Amniotic epithelial cell (primary cell): ENCODE data around the gene C1QTNF8.
A peak's percentile ranks its signal among the peaks of the same experiment; 100 is the strongest.
"Not testable (repeated sequence)": the region's sequence is repeated elsewhere in the genome, so short reads cannot be mapped to it uniquely, and the experiment has no call there.

ENCODE experiments used
- DNase-seq: peaks from one replicate; pipeline ENCODE4 v3.0.0-alpha.2; 2010; ENCODE audit warnings: low read depth

The C1QTNF8 gene

GRCh38 chr16:1093284-1094123 lies 2.5 kb downstream of the C1QTNF8 start:
- no peak for DNase-seq

- not testable (repeated sequence) for DNase-seq
Observed at GRCh38 chr16:1092685-1093283, 3.3 kb downstream of the C1QTNF8 start.

- no peak for DNase-seq
Observed at GRCh38 chr16:1091992-1092552, 4.0 kb downstream of the C1QTNF8 start.

- no peak for DNase-seq
Observed at GRCh38 chr16:1090620-1091587, 5.1 kb downstream of the C1QTNF8 start.

- no peak for DNase-seq
Observed at GRCh38 chr16:1089822-1090619, 6.0 kb downstream of the C1QTNF8 start.

GRCh38 chr16:1089439-1089821 lies 6.6 kb downstream of the C1QTNF8 start:
- DNase-seq = no peak

GRCh38 chr16:1088295-1089170 lies 7.5 kb downstream of the C1QTNF8 start:
- no peak for DNase-seq

GRCh38 chr16:1086443-1086842 lies 9.6 kb downstream of the C1QTNF8 start:
- DNase-seq = not testable (repeated sequence)

- DNase-seq = no peak
Observed at GRCh38 chr16:1084971-1085370, 11.1 kb downstream of the C1QTNF8 start.

GRCh38 chr16:1082952-1083675 lies 12.9 kb downstream of the C1QTNF8 start:
- DNase-seq = no peak

GRCh38 chr16:1082266-1082951 lies 13.6 kb downstream of the C1QTNF8 start:
- DNase-seq = no peak

- DNase-seq = no peak
Observed at GRCh38 chr16:1081734-1082265, 14.2 kb downstream of the C1QTNF8 start.

- DNase-seq = no peak
Observed at GRCh38 chr16:1080801-1081733, 15.0 kb downstream of the C1QTNF8 start.

GRCh38 chr16:1079786-1080525 lies 16.1 kb downstream of the C1QTNF8 start:
- no peak for DNase-seq

- DNase-seq = no peak
Observed at GRCh38 chr16:1079341-1079740, 16.7 kb downstream of the C1QTNF8 start.

- DNase-seq = peak; percentile 7
Observed at GRCh38 chr16:1078579-1079021, 17.4 kb downstream of the C1QTNF8 start.
